ENCODE data around the gene SLC2A1.

GRCh38 chr1:42924851-42925760, 33.6 kb downstream of the SLC2A1 start:
- TF ChIP-seq CTCF (IDR thresholded peaks at IDR 0.05) = no peak
- TF ChIP-seq POLR2AphosphoS5 (IDR thresholded peaks at IDR 0.05) = no peak
